OCI-LY1 (cell line): ENCODE data around the gene STK39.

ENCODE experiments used
- H2AFZ ChIP-seq: fragments of 200-600 bp; sonication (generic), shearing (Covaris generic); 2 replicates; pipeline ENCODE4 v1.6.0; 2014; ENCODE audit warnings: antibody characterized with exemption, mild to moderate bottlenecking, low read length
- H3F3A ChIP-seq: fragments of 200-600 bp; sonication (generic), shearing (Covaris generic); 2 replicates; pipeline ENCODE4 v1.6.0; 2014; ENCODE audit warnings: mild to moderate bottlenecking, antibody characterized with exemption, low read length, moderate library complexity; ENCODE audit not compliant: insufficient read depth
- H3K27ac ChIP-seq: fragments of 200-600 bp; sonication (generic); 2 replicates; pipeline ENCODE4 v1.5.1; 2014; ENCODE audit warnings: low read length, mixed run types, mild to moderate bottlenecking, low read depth; ENCODE audit not compliant: poor library complexity, severe bottlenecking
- H3K27me3 ChIP-seq: fragments of 200-600 bp; sonication (generic); 2 replicates; pipeline ENCODE4 v1.6.0; 2014; ENCODE audit warnings: antibody characterized with exemption, mild to moderate bottlenecking, low read length, moderate library complexity; ENCODE audit not compliant: insufficient read depth
- H3K36me3 ChIP-seq: fragments of 200-600 bp; sonication (generic); 2 replicates; pipeline ENCODE4 v1.6.1; 2014; ENCODE audit warnings: mild to moderate bottlenecking, antibody characterized with exemption, low read length, moderate library complexity, mixed read lengths; ENCODE audit not compliant: insufficient read depth
- H3K4me1 ChIP-seq: fragments of 200-600 bp; sonication (generic); 2 replicates; pipeline ENCODE4 v1.5.1; 2014; ENCODE audit warnings: mild to moderate bottlenecking, low read length, moderate library complexity; ENCODE audit not compliant: insufficient read depth, severe bottlenecking
- H3K4me2 ChIP-seq: fragments of 200-600 bp; sonication (generic), shearing (Covaris generic); 2 replicates; pipeline ENCODE4 v1.6.1; 2014; ENCODE audit warnings: low read length
- H3K4me3 ChIP-seq: fragments of 200-600 bp; sonication (generic); 2 replicates; pipeline ENCODE4 v1.5.1; 2014; ENCODE audit warnings: low read length, low read depth, mild to moderate bottlenecking, mixed read lengths; ENCODE audit not compliant: poor library complexity, severe bottlenecking
- H3K79me2 ChIP-seq: fragments of 200-600 bp; shearing (Covaris generic); 2 replicates; pipeline ENCODE4 v1.6.1; 2016; ENCODE audit warnings: mixed run types, low read length, mixed read lengths; ENCODE audit not compliant: insufficient read depth
- H3K9ac ChIP-seq: fragments of 200-600 bp; sonication (generic), shearing (Covaris generic); 2 replicates; pipeline ENCODE4 v1.6.1; 2014; ENCODE audit warnings: mild to moderate bottlenecking, low read length, mixed read lengths
- H3K9me2 ChIP-seq: fragments of 200-600 bp; sonication (generic), shearing (Covaris generic); 2 replicates; pipeline ENCODE4 v1.6.1; 2014; ENCODE audit warnings: low read depth, mild to moderate bottlenecking, low read length, mixed read lengths
- H3K9me3 ChIP-seq: fragments of 200-600 bp; shearing (Covaris generic); 2 replicates; pipeline ENCODE4 v1.6.1; 2014; ENCODE audit warnings: low read length, mixed read lengths
- H4K20me1 ChIP-seq: fragments of 200-600 bp; sonication (generic), shearing (Covaris generic); 2 replicates; pipeline ENCODE4 v1.6.0; 2016; ENCODE audit warnings: mild to moderate bottlenecking, low read length; ENCODE audit not compliant: insufficient read depth
- EZH2 ChIP-seq: fragments of 200-600 bp; sonication (generic), shearing (Covaris generic); IDR thresholded peaks from 2 replicates; pipeline ENCODE4 v1.8.0; 2017; ENCODE audit warnings: borderline replicate concordance, mixed run types, mild to moderate bottlenecking, antibody characterized with exemption, low read length, moderate library complexity, mixed read lengths
- TF ChIP-seq, protein P1 (sequence below): fragments of 200-600 bp; sonication (generic), shearing (Covaris generic); IDR thresholded peaks from 2 replicates; pipeline ENCODE4 v1.5.1; 2017; ENCODE audit warnings: mild to moderate bottlenecking, antibody characterized with exemption, low read length, moderate library complexity, mixed read lengths

Gene STK39

DNA sequence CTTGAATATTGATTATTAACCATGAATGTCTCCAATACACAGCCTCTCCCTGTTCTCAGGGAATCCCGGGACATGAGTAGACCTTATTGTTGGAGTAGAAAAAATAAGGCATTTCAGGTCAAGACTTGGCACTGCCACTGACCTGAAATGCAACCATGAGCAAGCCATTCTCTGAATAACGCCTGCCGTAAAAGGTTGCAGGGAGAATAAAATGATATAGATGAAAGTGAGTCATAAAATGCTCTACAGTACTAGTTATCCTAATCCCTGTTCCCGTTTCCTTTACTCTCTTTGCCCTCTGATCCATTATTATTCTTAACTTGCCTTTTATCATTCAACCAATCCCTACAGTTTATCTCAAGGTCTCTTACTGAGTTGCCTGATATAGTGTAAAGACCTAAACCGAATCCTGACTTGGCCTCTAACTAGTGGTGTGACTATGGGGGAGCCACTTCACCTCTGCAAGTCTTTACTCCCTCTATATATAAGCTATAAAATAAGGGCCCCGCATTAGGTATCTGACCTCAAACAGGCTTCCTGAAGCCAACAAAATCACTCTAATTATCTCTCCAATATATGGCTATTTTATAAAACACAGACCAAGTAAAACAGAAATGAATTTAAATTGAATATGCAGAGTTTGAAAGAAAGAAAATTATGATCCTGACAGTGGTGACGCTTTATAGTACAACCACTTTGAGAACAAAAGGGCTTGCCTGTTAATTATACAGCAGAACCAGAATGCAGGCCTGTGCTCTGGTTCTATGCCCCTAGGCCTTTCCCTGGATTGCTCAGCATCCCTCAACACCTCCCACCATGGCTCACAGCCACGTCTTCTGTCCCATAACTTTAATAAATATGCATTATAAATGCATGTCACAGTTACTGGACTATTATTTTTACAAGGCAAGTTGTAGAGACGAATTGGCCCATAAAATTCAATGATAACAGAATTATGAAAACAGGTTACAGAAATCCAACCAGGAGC lies 183.1 kb downstream of the STK39 start:
- peaks cover 52% of the 10 kb centered on the region for H3K36me3 ChIP-seq
- no peaks in the 10 kb centered on the region for H4K20me1 ChIP-seq
- H3K27me3 ChIP-seq, result no peaks in the 10 kb centered on the region
- H2AFZ ChIP-seq, result no peak overlapping the region
- H3K9me3 ChIP-seq, result no peaks in the 10 kb centered on the region
- no peak overlapping the region for H3K9ac ChIP-seq
- TF ChIP-seq EZH2, result no peak
- TF ChIP-seq, protein P1, sequence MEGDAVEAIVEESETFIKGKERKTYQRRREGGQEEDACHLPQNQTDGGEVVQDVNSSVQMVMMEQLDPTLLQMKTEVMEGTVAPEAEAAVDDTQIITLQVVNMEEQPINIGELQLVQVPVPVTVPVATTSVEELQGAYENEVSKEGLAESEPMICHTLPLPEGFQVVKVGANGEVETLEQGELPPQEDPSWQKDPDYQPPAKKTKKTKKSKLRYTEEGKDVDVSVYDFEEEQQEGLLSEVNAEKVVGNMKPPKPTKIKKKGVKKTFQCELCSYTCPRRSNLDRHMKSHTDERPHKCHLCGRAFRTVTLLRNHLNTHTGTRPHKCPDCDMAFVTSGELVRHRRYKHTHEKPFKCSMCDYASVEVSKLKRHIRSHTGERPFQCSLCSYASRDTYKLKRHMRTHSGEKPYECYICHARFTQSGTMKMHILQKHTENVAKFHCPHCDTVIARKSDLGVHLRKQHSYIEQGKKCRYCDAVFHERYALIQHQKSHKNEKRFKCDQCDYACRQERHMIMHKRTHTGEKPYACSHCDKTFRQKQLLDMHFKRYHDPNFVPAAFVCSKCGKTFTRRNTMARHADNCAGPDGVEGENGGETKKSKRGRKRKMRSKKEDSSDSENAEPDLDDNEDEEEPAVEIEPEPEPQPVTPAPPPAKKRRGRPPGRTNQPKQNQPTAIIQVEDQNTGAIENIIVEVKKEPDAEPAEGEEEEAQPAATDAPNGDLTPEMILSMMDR, result no peak
- H3K79me2 ChIP-seq, result no peaks in the 10 kb centered on the region
- H3K27ac ChIP-seq, result no peak overlapping the region
- H3F3A ChIP-seq, result no peaks in the 10 kb centered on the region
- H3K9me2 ChIP-seq, result no peaks in the 10 kb centered on the region
- no peaks in the 10 kb centered on the region for H3K4me1 ChIP-seq
- no peak overlapping the region for H3K4me3 ChIP-seq
- no peak overlapping the region for H3K4me2 ChIP-seq

DNA sequence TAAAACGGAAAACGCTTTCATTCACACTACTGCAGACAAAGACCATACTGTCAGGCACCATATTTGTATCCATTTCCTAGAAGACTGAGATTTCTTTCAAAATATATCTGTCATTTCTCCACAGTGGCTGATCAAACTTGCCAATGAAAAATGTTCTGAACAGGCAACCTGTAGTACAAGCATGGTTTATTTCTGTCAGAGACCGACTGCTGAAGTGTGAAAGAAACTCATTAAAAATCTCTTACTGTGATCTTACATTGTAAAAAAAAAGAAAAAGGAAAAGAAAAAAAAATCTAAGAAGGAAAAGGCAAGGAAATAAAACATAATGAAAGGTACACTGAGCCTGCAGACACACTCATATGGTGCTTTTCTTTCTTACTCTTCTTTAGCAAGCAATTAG lies 184.5 kb downstream of the STK39 start:
- peaks cover 54% of the 10 kb centered on the region for H3K36me3 ChIP-seq
- no peaks in the 10 kb centered on the region for H3K79me2 ChIP-seq
- no peak overlapping the region for H3K4me3 ChIP-seq
- no peak overlapping the region for H2AFZ ChIP-seq
- no peaks in the 10 kb centered on the region for H3K27me3 ChIP-seq
- no peaks in the 10 kb centered on the region for H4K20me1 ChIP-seq
- no peaks in the 10 kb centered on the region for H3K9me3 ChIP-seq
- H3K9me2 ChIP-seq, result no peaks in the 10 kb centered on the region
- no peaks in the 10 kb centered on the region for H3K4me1 ChIP-seq
- TF ChIP-seq, protein P1, result no peak
- TF ChIP-seq EZH2, result no peak
- H3K4me2 ChIP-seq, result no peak overlapping the region
- no peaks in the 10 kb centered on the region for H3F3A ChIP-seq
- H3K9ac ChIP-seq, result no peak overlapping the region
- no peak overlapping the region for H3K27ac ChIP-seq

DNA sequence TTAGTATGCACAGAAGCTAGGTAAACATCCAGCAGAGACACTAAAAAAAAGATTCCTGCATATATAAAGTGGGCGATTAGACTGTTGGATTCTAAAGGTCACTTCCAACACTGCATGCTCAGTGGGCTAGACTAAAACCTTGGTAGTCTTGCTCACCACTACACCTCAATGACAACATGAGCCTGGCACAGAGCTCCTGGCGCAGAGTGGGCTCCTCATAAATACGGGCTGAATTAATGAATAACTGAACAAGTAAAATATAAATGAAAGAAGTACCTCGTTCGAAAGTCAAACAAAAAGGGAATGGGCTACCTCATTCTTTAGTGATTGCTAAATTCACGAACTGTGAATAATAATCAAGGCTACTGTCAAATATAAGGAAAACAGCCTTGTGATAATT lies 185.3 kb downstream of the STK39 start:
- Histone ChIP-seq H3K4me2 (no peak overlapping the region), H4K20me1 (no peaks in the 10 kb centered on the region), H2AFZ (no peak overlapping the region), H3K36me3 (peaks cover 47% of the 10 kb centered on the region), H3F3A (no peaks in the 10 kb centered on the region), H3K4me1 (no peaks in the 10 kb centered on the region), H3K27me3 (no peaks in the 10 kb centered on the region), H3K79me2 (no peaks in the 10 kb centered on the region), H3K9me3 (no peaks in the 10 kb centered on the region), H3K4me3 (no peak overlapping the region), H3K9me2 (no peaks in the 10 kb centered on the region), H3K9ac (no peak overlapping the region), H3K27ac (no peak overlapping the region)
- no peak for TF ChIP-seq EZH2
- TF ChIP-seq, protein P1, result no peak
